Kidney (tissue), 14 donors: ENCODE data around the gene TMC2. TPM values are rescaled to one million over a fixed set of nuclear protein-coding genes. Genes with fewer than 3 reads are reported as not detected.
"Not testable (repeated sequence)": the region's sequence is repeated elsewhere in the genome, so short reads cannot be mapped to it uniquely, and the experiment has no call there.

Experiments
- DNase-seq, 5 donors: peaks; one replicate each; pipeline ENCODE4 v3.0.0-alpha.2; 2013 to 2020
- FAIRE-seq: peaks from 2 replicates; lab custom pipeline; 2012; peaks lifted over from hg19 to GRCh38; lab: Jason Lieb, UNC
- H3K27ac ChIP-seq, 2 donors: one replicate each; pipeline ENCODE4 v1.7.0; 2013; ENCODE audit warnings: low read depth in 2 of 2, low read length in 2 of 2, inconsistent platforms in 1 of 2
- H3K27me3 ChIP-seq: one replicate; pipeline ENCODE4 v1.7.1; 2013; ENCODE audit warnings: low read length, inconsistent platforms; ENCODE audit not compliant: control insufficient read depth, insufficient read depth
- H3K36me3 ChIP-seq, 3 donors: one replicate each; pipeline versions ENCODE4 v1.7.0 to v1.7.1; 2013; ENCODE audit warnings: low read length in 3 of 3, control low read depth in 1 of 3, inconsistent platforms in 1 of 3; ENCODE audit not compliant: insufficient read depth in 3 of 3, control insufficient read depth in 2 of 3
- H3K4me1 ChIP-seq, 3 donors: one replicate each; pipeline versions ENCODE4 v1.7.0 to v1.7.1; 2013; ENCODE audit warnings: low read length in 3 of 3, inconsistent platforms in 1 of 3, low read depth in 1 of 3; ENCODE audit not compliant: control insufficient read depth in 2 of 3, insufficient read depth in 2 of 3
- H3K4me3 ChIP-seq, 3 donors: one replicate each; pipeline versions ENCODE4 v1.7.0 to v1.8.1; 2013; ENCODE audit warnings: low read length in 3 of 3, control low read depth in 1 of 3, inconsistent platforms in 1 of 3
- H3K9ac ChIP-seq, 3 donors: one replicate each; pipeline versions ENCODE4 v1.7.0 to v1.7.1; 2013; ENCODE audit warnings: low read length in 3 of 3, control low read depth in 1 of 3, inconsistent platforms in 1 of 3
- H3K9me3 ChIP-seq, 3 donors: one replicate each; pipeline versions ENCODE4 v1.7.0 to v1.7.1; 2013; ENCODE audit warnings: low read length in 3 of 3, control low read depth in 1 of 3, inconsistent platforms in 1 of 3; ENCODE audit not compliant: control insufficient read depth in 2 of 3, insufficient read depth in 1 of 3
- CTCF ChIP-seq: IDR thresholded peaks from 3 replicates; pipeline ENCODE4 v1.5.1; 2012; ENCODE audit warnings: mild to moderate bottlenecking, moderate library complexity, borderline replicate concordance; ENCODE audit not compliant: insufficient read depth; ENCODE audit errors: extremely low read depth
- intact Hi-C: fragments of 100-400 bp; cut with DNase I; formaldehyde crosslinking; loops from one replicate; pipeline ENCODE4 v1.11.1; 2022
- polyA plus RNA-seq: library from polyadenylated mRNA; stranded (reverse); fragments of 350-450 nt; fragmentation: Illumina TruSeq; extraction: RNeasy Lipid Tissue Mini Kit (QIAGEN cat#74804); gene quantifications from one replicate; pipeline ENCODE4 v1.2.3, GENCODE V29; 2014; ENCODE audit warnings: low read depth, low replicate concordance; ENCODE audit not compliant: insufficient read depth
- total RNA-seq: library from RNA; stranded (reverse); fragmentation: NEBNext Ultra II Directional; extraction: Animal tissue kit (Norgen Biotek cat#: 25700); gene quantifications from one replicate; pipeline ENCODE4 v1.2.1, GENCODE V29; 2021
- donor health status: control.
- donor health status: control.
- donor health status: control.
- donor health status: control.
- donor health status: control.
- donor health status: DM: yes; HTN: yes; CAD: no.
- donor health status: Normal renal cell carcinoma (clear cell type).

Gene TMC2
- total and polyA plus RNA-seq, 2 donors from 2014 or later: not detected

GRCh38 chr20:2524709-2525506 is 11.5 kb upstream of the TMC2 start:
- H3K27me3 ChIP-seq: no peaks in the 10 kb centered on the region

GRCh38 chr20:2526218-2526583 is 10.2 kb upstream of the TMC2 start:
- FAIRE-seq, H3K9ac ChIP-seq, intact Hi-C loops, H3K9me3 ChIP-seq, H3K27me3 ChIP-seq, H3K36me3 ChIP-seq, H3K4me1 ChIP-seq, DNase-seq, H3K27ac ChIP-seq, H3K4me3 ChIP-seq: not testable (repeated sequence)

More at GRCh38 chr20:2524709-2525506, 11.5 kb upstream of the TMC2 start:
- H3K9ac ChIP-seq: peak overlapping the region; percentile 31 to 87 (median 50)
- no peaks in the 10 kb centered on the region for H3K9me3 ChIP-seq
- DNase-seq: peak; percentile 49 to 87 (median 77)
- H3K4me3 ChIP-seq: peak overlapping the region; percentile 50 to 82 (median 52)
- intact Hi-C loops: no loop called here
- H3K36me3 ChIP-seq: no peaks in the 10 kb centered on the region
- peaks cover 0 to 2% (median 0%) of the 10 kb centered on the region in 3 donors for H3K4me1 ChIP-seq
- peak overlapping the region; percentile 45 to 84 for H3K27ac ChIP-seq
- FAIRE-seq: no peak
- no peak for TF ChIP-seq CTCF

DNA sequence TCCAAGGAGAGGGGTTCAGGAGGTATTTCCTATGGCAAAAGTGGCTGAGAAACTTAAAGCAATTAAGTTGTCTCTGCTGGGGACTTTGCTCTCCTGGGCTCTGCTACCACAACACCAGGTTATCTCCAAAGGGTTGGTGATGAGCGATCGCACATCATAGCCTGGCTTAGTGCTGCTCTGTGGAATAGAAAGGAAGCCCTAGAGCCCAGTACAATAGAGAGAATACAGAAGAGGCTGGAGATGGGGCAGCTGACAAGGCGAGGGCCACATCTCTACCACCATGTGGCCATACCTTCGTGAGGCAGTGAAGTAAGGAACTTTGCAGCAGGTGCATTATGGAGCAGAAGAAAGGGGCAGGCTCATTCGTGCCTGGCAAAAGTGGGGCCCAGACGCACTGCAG is 8.6 kb upstream of the TMC2 start:
- no peak overlapping the region for H3K4me3 ChIP-seq
- FAIRE-seq (no peak), DNase-seq (no peak)
- TF ChIP-seq CTCF: no peak
- H3K4me1 ChIP-seq: peaks cover 0 to 2% (median 0%) of the 10 kb centered on the region in 3 donors
- intact Hi-C loops: no loop called here
- H3K36me3 ChIP-seq: no peaks in the 10 kb centered on the region
- H3K9ac ChIP-seq: no peak overlapping the region
- no peaks in the 10 kb centered on the region for H3K9me3 ChIP-seq
- no peak overlapping the region for H3K27ac ChIP-seq
- no peaks in the 10 kb centered on the region for H3K27me3 ChIP-seq

DNA sequence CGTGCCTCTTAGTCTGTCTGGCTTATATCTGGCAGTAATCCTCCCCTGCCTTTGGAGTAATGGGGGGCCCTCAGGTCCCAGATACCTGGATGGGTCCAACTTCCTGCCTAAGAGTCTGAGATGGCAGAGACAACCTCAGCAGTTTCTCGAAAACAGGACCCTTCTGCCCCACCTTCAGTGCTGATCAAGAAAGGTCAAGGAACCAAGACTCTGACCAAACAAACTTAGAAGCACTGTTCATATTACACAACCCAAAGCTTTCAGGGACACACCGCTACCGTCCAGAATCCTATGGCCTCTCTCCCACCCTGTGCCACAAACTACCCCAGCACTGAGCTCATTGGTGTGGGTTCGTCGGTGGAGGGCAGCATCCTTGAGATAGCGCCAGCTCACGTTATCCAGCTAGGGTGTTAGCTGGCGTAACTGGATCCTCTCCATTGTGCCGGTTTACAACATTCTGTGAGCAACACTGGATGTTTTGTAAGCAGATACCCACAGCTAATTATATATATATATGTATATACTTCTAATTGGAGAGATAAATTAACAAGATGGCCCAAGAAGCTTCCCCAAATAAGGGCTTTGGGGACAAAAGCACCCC is 7.6 kb upstream of the TMC2 start:
- intact Hi-C loops: no loop called here

More for the DNA sequence above, 7.6 kb upstream of the TMC2 start:
- FAIRE-seq (no peak), DNase-seq (peak in 3 of 5 donors; percentile 33 to 65 (median 57))
- Histone ChIP-seq H3K4me3 (no peak overlapping the region), H3K27me3 (no peaks in the 10 kb centered on the region), H3K9ac (no peak overlapping the region), H3K36me3 (no peaks in the 10 kb centered on the region), H3K27ac (no peak overlapping the region), H3K4me1 (peaks cover 0 to 2% (median 0%) of the 10 kb centered on the region in 3 donors), H3K9me3 (no peaks in the 10 kb centered on the region)
- no peak for TF ChIP-seq CTCF
